Keratinocyte (primary cell): ENCODE data around the gene DGKH. TPM values are rescaled to one million over a fixed set of nuclear protein-coding genes. Genes with fewer than 3 reads are reported as not detected.

ENCODE experiments used
- DNase-seq: peaks from one replicate; pipeline ENCODE4 v3.0.0-alpha.2; 2011; ENCODE audit warnings: low read depth, missing footprints, low spot score
- FAIRE-seq: peaks from 2 replicates; lab custom pipeline; 2011; peaks lifted over from hg19 to GRCh38; lab: Jason Lieb, UNC
- H2AFZ ChIP-seq: 2 replicates; pipeline ENCODE4 v1.6.0; 2012; ENCODE audit warnings: low read length, control low read depth, inconsistent platforms; ENCODE audit not compliant: control insufficient read depth
- H3K27ac ChIP-seq: 2 replicates; pipeline ENCODE4 v1.5.1; 2011; ENCODE audit warnings: low read length; ENCODE audit not compliant: control insufficient read depth, insufficient read depth
- H3K27me3 ChIP-seq: 3 replicates; pipeline ENCODE4 v1.6.0; 2011; ENCODE audit warnings: low read length; ENCODE audit not compliant: control insufficient read depth, insufficient read depth; ENCODE audit errors: extremely low read depth
- H3K36me3 ChIP-seq, 2 experiments: 2 replicates in 1 of 2; 3 replicates in 1 of 2; pipeline ENCODE4 v1.5.1; 2011; ENCODE audit warnings: low read length in 2 of 2, mild to moderate bottlenecking in 1 of 2; ENCODE audit not compliant: control insufficient read depth in 2 of 2, insufficient read depth in 2 of 2; ENCODE audit errors: extremely low read depth in 1 of 2
- H3K4me1 ChIP-seq: 3 replicates; pipeline ENCODE4 v1.5.1; 2011; ENCODE audit warnings: low read length; ENCODE audit not compliant: control insufficient read depth, insufficient read depth; ENCODE audit errors: extremely low read depth
- H3K4me2 ChIP-seq: 3 replicates; pipeline ENCODE4 v1.6.0; 2011; ENCODE audit warnings: low read depth, low read length; ENCODE audit not compliant: control insufficient read depth, insufficient read depth; ENCODE audit errors: extremely low read depth
- H3K4me3 ChIP-seq, 3 experiments: fragments of 200-600 bp in 1 of 3; sonication (generic) in 1 of 3; 2 replicates in 2 of 3; 3 replicates in 1 of 3; pipeline ENCODE4 v1.5.1; 2011 to 2016; ENCODE audit warnings: low read length in 3 of 3, mild to moderate bottlenecking in 3 of 3, control low read depth in 2 of 3, inconsistent platforms in 1 of 3, low read depth in 1 of 3, mixed read lengths in 1 of 3, mixed run types in 1 of 3, moderate library complexity in 1 of 3; ENCODE audit not compliant: control insufficient read depth in 2 of 3, insufficient read depth in 2 of 3; ENCODE audit errors: extremely low read depth in 1 of 3
- H3K79me2 ChIP-seq: 2 replicates; pipeline ENCODE4 v1.6.0; 2012; ENCODE audit warnings: low read length; ENCODE audit not compliant: control insufficient read depth, insufficient read depth
- H3K9ac ChIP-seq: 3 replicates; pipeline ENCODE4 v1.6.0; 2011; ENCODE audit warnings: low read length; ENCODE audit not compliant: control insufficient read depth, insufficient read depth; ENCODE audit errors: extremely low read depth
- H3K9me1 ChIP-seq: 3 replicates; pipeline ENCODE4 v1.6.0; 2011; ENCODE audit warnings: low read length; ENCODE audit not compliant: control insufficient read depth, insufficient read depth; ENCODE audit errors: extremely low read depth
- H3K9me3 ChIP-seq: 2 replicates; pipeline ENCODE4 v1.5.1; 2012; ENCODE audit warnings: low read depth, low read length; ENCODE audit not compliant: control insufficient read depth
- H4K20me1 ChIP-seq: 3 replicates; pipeline ENCODE4 v1.6.0; 2011; ENCODE audit warnings: low read length; ENCODE audit not compliant: control insufficient read depth, insufficient read depth; ENCODE audit errors: extremely low read depth
- CTCF ChIP-seq, 3 experiments: IDR thresholded peaks in 1 of 3; conservative IDR thresholded peaks in 1 of 3; optimal IDR thresholded peaks in 1 of 3; 2 replicates in 2 of 3; 3 replicates in 1 of 3; pipeline versions ENCODE3 to v1.5.1; 2011; ENCODE audit warnings: low read length in 3 of 3, mild to moderate bottlenecking in 3 of 3, moderate library complexity in 2 of 3, control low read depth in 1 of 3, inconsistent platforms in 1 of 3; ENCODE audit not compliant: insufficient read depth in 2 of 3; ENCODE audit errors: extremely low read depth in 1 of 3
- EZH2 ChIP-seq: IDR thresholded peaks from one replicate; pipeline ENCODE4 v1.6.1; 2012; ENCODE audit warnings: inconsistent platforms, mild to moderate bottlenecking, low read length, moderate library complexity
- dilution Hi-C: fragments of 300-500 bp; cut with MboI; formaldehyde crosslinking; loops from one replicate; pipeline ENCODE4 v1.7.0; 2020; ENCODE audit warnings: low sequenced_read_pairs; ENCODE audit not compliant: extremely low pct_ligation_motif_present
- polyA plus RNA-seq, 5 experiments: library from polyadenylated mRNA; depleted of rRNA in 3 of 5; stranded (reverse) in 3 of 5; stranded (forward) in 1 of 5; unstranded in 1 of 5; fragments of >200 nt; gene quantifications; 1 replicate in 1 of 5; 2 replicates in 3 of 5; 3 replicates in 1 of 5; pipeline versions ENCODE4 v1.2.1 to v1.2.3, GENCODE V29; 2011 to 2012; ENCODE audit warnings: missing spikeins in 2 of 5, low read depth in 1 of 5, low replicate concordance in 1 of 5

The DGKH gene
- polyA plus RNA-seq, 1 donor (not counting 4 experiments of a cell fraction or from before 2014, with no cell fraction given): 12.8 TPM

- no peak overlapping the region for H3K27ac ChIP-seq
- no peaks in the 10 kb centered on the region for H3K27me3 ChIP-seq
- TF ChIP-seq CTCF (optimal IDR thresholded peaks at IDR 0.05 in 1 of 3, IDR thresholded peaks at IDR 0.05 in 1 of 3, conservative IDR thresholded peaks at IDR 0.05 in 1 of 3; ENCODE audit: extremely low read depth in 1 of 3, insufficient read depth in 2 of 3, low read length in 3 of 3) (no peak), EZH2 (no peak)
- dilution Hi-C loops: no loop called here
- peaks cover 21% of the 10 kb centered on the region for H3K4me1 ChIP-seq
- no peak overlapping the region for H3K4me2 ChIP-seq
- H2AFZ ChIP-seq: no peak overlapping the region
- H3K4me3 ChIP-seq: no peak overlapping the region
- FAIRE-seq (no peak), DNase-seq (no peak)
- peaks cover 14% of the 10 kb centered on the region for H4K20me1 ChIP-seq
- H3K36me3 ChIP-seq: peaks cover 0 to 2% of the 10 kb centered on the region in 2 experiments
- no peaks in the 10 kb centered on the region for H3K9me1 ChIP-seq
- H3K9me3 ChIP-seq: no peaks in the 10 kb centered on the region
- no peak overlapping the region for H3K9ac ChIP-seq
- peaks cover 44% of the 10 kb centered on the region for H3K79me2 ChIP-seq
These were observed 51.7 kb downstream of the DGKH start for GRCh38 chr13:42099962-42100675.

- FAIRE-seq (no peak), DNase-seq (no peak)
- Histone ChIP-seq H3K27ac (no peak overlapping the region), H3K9ac (no peak overlapping the region), H3K4me1 (peaks cover 28% of the 10 kb centered on the region), H3K79me2 (peaks cover 45% of the 10 kb centered on the region), H4K20me1 (peaks cover 14% of the 10 kb centered on the region), H3K9me1 (no peaks in the 10 kb centered on the region), H3K27me3 (no peaks in the 10 kb centered on the region), H3K9me3 (no peaks in the 10 kb centered on the region), H2AFZ (no peak overlapping the region), H3K4me2 (no peak overlapping the region), H3K36me3 (peaks cover 0 to 2% of the 10 kb centered on the region in 2 experiments), H3K4me3 (no peak overlapping the region)
- dilution Hi-C loops: no loop called here
- no peak for TF ChIP-seq CTCF (optimal IDR thresholded peaks at IDR 0.05 in 1 of 3, IDR thresholded peaks at IDR 0.05 in 1 of 3, conservative IDR thresholded peaks at IDR 0.05 in 1 of 3; ENCODE audit: extremely low read depth in 1 of 3, insufficient read depth in 2 of 3, low read length in 3 of 3)
- TF ChIP-seq EZH2: no peak
These were observed 52.5 kb downstream of the DGKH start for GRCh38 chr13:42100960-42101359.
